SU-DHL-6 (cell line): ENCODE measurements around the gene RBM4.

Experiments
- EZH2phosphoT487 ChIP-seq: fragments of 200-600 bp; sonication (generic), shearing (Covaris generic); conservative IDR thresholded peaks from 2 replicates; pipeline ENCODE4 v1.6.1; 2018; ENCODE audit warnings: mild to moderate bottlenecking, antibody characterized with exemption, low read length, moderate library complexity, mixed read lengths
- TF ChIP-seq, protein P1 (sequence below): fragments of 200-600 bp; sonication (generic); IDR thresholded peaks from one replicate; pipeline ENCODE4 v1.5.1; 2017; ENCODE audit warnings: antibody characterized with exemption, mild to moderate bottlenecking, low read length, moderate library complexity; ENCODE audit not compliant: insufficient read depth, poor library complexity, severe bottlenecking

- TF ChIP-seq EZH2phosphoT487: no peak
- TF ChIP-seq, protein P1, sequence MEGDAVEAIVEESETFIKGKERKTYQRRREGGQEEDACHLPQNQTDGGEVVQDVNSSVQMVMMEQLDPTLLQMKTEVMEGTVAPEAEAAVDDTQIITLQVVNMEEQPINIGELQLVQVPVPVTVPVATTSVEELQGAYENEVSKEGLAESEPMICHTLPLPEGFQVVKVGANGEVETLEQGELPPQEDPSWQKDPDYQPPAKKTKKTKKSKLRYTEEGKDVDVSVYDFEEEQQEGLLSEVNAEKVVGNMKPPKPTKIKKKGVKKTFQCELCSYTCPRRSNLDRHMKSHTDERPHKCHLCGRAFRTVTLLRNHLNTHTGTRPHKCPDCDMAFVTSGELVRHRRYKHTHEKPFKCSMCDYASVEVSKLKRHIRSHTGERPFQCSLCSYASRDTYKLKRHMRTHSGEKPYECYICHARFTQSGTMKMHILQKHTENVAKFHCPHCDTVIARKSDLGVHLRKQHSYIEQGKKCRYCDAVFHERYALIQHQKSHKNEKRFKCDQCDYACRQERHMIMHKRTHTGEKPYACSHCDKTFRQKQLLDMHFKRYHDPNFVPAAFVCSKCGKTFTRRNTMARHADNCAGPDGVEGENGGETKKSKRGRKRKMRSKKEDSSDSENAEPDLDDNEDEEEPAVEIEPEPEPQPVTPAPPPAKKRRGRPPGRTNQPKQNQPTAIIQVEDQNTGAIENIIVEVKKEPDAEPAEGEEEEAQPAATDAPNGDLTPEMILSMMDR: no peak
Measured at GRCh38 chr11:66677599-66678375, 39.3 kb downstream of the RBM4 start, which contains the start of gene RBM4B.
